K562 (cell line): ENCODE results near the gene RNF187. TPM values are rescaled to one million over a fixed set of nuclear protein-coding genes. Genes with fewer than 3 reads are reported as not detected.

Experiments used
- CAMTA2 ChIP-seq: fragments of 250-450 bp; sonication (Bioruptor Pico); conservative IDR thresholded peaks from 2 replicates; pipeline ENCODE4 v1.5.1; 2022
- ETS2 ChIP-seq: IDR thresholded peaks from 2 replicates; pipeline ENCODE4 v1.6.1; 2016; ENCODE audit warnings: borderline replicate concordance, missing genetic modification characterization, mild to moderate bottlenecking, moderate library complexity, missing compliant biosample characterization; ENCODE audit not compliant: poor library complexity, severe bottlenecking
- MAFK ChIP-seq: IDR thresholded peaks from 2 replicates; pipeline ENCODE4 v1.6.1; 2011; ENCODE audit warnings: low read length, improper control_type of control experiment
- POLR2B ChIP-seq: fragments of 450-650 bp; IDR thresholded peaks from 2 replicates; pipeline ENCODE4 v1.6.1; 2018; ENCODE audit warnings: low read depth; ENCODE audit not compliant: partially characterized antibody
- TAF15 ChIP-seq: fragments of 200-400 bp; formaldehyde crosslinking; IDR thresholded peaks from 2 replicates; pipeline ENCODE4 v1.6.1; 2017; ENCODE audit warnings: mild to moderate bottlenecking, low read depth, low read length, moderate library complexity
- TARDBP ChIP-seq: fragments of 450-650 bp; IDR thresholded peaks from 2 replicates; pipeline ENCODE4 v1.6.1; 2016
- TGIF2 ChIP-seq: sonication (generic); formaldehyde crosslinking; IDR thresholded peaks from 2 replicates; pipeline ENCODE4 v1.8.1; 2022; ENCODE audit warnings: mild to moderate bottlenecking, missing genetic modification reagents, moderate library complexity
- TSHZ1 ChIP-seq: fragments of 250-450 bp; sonication (Bioruptor Pico); IDR thresholded peaks from 2 replicates; pipeline ENCODE4 v1.4.0; 2020; ENCODE audit warnings: mild to moderate bottlenecking, moderate library complexity
- ZEB2 ChIP-seq: fragments of 450-650 bp; IDR thresholded peaks from 2 replicates; pipeline ENCODE4 v1.6.1; 2016
- ZKSCAN3 ChIP-seq: fragments of 250-450 bp; sonication (Bioruptor Pico); IDR thresholded peaks from 2 replicates; pipeline ENCODE4 v1.4.0; 2020
- ZNF197 ChIP-seq: fragments of 200-800 bp; sonication (Bioruptor generic); IDR thresholded peaks from 2 replicates; pipeline ENCODE4 v1.6.1; 2016; ENCODE audit warnings: low read depth, missing genetic modification characterization, missing compliant biosample characterization
- ZNF280B ChIP-seq: fragments of 250-450 bp; sonication (Bioruptor Pico); IDR thresholded peaks from 2 replicates; pipeline ENCODE4 v1.5.1; 2021; ENCODE audit warnings: mild to moderate bottlenecking
- ZNF586 ChIP-seq: fragments of 450-650 bp; formaldehyde crosslinking; conservative IDR thresholded peaks from 2 replicates; pipeline ENCODE4 v1.4.0; 2020; ENCODE audit warnings: mild to moderate bottlenecking, moderate library complexity
- polyA plus RNA-seq, 8 experiments: library from polyadenylated mRNA; depleted of rRNA in 4 of 8; stranded (reverse) in 5 of 8; unstranded in 3 of 8; fragments of >200 nt; fragmentation: Nextera tagmentation in 2 of 8; fragmentation: Illumina TruSeq in 1 of 8; extraction: Ambion mirVana in 2 of 8; extraction: Trizol in 1 of 8; gene quantifications; 2 replicates each; pipeline versions ENCODE4 v1.2.1 to v1.2.3, GENCODE V29; 2011 to 2014; ENCODE audit warnings: inconsistent platforms in 1 of 8, missing spikeins in 1 of 8
- total RNA-seq, 7 experiments: library from RNA; depleted of rRNA in 6 of 7; stranded (reverse); fragments of >200 nt in 6 of 7; fragmentation: Illumina TruSeq in 2 of 7; extraction: Trizol in 2 of 7; gene quantifications; 2 replicates each; pipeline versions ENCODE4 v1.2.1 to v1.2.3, GENCODE V29; 2011 to 2021; ENCODE audit warnings: low replicate concordance in 1 of 7
- TF ChIP-seq, protein P1 (sequence below): fragments of 250-450 bp; sonication (Bioruptor Pico); IDR thresholded peaks from 2 replicates; pipeline ENCODE4 v1.4.0; 2020; ENCODE audit warnings: mild to moderate bottlenecking, moderate library complexity, borderline replicate concordance
- TF ChIP-seq, protein P2 (sequence below): sonication (generic); formaldehyde crosslinking; IDR thresholded peaks from 2 replicates; pipeline ENCODE4 v1.8.0; 2023; ENCODE audit warnings: mild to moderate bottlenecking, missing genetic modification reagents
- TF ChIP-seq, protein P3 (sequence below): fragments of 450-650 bp; formaldehyde crosslinking; IDR thresholded peaks from 2 replicates; pipeline ENCODE4 v1.4.0; 2020; ENCODE audit warnings: mild to moderate bottlenecking, mixed read lengths

The RNF187 gene
- total and polyA plus RNA-seq, 9 of the 15 experiments (the other 6 are each of a cell fraction or from before 2014, with no cell fraction given): 2.3 to 119 (median 41.9) TPM

DNA sequence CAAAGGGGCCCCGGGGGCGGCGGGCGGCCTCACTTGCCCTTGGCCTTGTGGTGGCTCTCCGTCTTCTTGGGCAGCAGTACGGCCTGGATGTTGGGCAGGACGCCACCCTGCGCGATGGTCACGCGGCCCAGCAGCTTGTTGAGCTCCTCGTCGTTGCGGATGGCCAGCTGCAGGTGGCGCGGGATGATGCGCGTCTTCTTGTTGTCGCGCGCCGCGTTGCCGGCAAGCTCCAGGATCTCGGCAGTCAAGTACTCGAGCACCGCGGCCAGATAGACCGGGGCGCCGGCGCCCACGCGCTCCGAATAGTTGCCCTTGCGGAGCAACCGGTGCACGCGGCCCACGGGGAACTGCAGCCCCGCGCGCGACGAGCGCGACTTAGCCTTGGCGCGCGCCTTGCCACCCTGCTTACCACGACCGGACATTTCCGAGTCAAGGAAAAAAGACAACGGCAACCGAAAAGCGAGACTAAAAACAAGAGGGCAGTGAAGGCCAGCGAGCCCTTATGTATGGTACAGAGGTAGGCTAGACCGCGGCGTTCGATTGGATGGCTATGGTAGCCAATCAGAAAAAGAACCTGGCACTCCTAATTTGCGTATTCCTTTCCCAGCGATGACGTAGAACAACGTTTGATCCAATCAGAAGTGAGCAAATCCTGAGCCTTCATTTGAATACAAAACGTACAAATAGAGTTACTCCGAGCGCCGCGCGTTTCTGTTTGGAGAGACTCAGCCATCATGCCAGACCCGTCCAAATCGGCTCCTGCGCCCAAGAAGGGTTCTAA is 29.6 kb upstream of the RNF187 start (continued):
- TF ChIP-seq, protein P1, sequence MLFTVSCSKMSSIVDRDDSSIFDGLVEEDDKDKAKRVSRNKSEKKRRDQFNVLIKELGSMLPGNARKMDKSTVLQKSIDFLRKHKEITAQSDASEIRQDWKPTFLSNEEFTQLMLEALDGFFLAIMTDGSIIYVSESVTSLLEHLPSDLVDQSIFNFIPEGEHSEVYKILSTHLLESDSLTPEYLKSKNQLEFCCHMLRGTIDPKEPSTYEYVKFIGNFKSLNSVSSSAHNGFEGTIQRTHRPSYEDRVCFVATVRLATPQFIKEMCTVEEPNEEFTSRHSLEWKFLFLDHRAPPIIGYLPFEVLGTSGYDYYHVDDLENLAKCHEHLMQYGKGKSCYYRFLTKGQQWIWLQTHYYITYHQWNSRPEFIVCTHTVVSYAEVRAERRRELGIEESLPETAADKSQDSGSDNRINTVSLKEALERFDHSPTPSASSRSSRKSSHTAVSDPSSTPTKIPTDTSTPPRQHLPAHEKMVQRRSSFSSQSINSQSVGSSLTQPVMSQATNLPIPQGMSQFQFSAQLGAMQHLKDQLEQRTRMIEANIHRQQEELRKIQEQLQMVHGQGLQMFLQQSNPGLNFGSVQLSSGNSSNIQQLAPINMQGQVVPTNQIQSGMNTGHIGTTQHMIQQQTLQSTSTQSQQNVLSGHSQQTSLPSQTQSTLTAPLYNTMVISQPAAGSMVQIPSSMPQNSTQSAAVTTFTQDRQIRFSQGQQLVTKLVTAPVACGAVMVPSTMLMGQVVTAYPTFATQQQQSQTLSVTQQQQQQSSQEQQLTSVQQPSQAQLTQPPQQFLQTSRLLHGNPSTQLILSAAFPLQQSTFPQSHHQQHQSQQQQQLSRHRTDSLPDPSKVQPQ: 0 out of 2 replicates have a peak, but pooled peaks have one; percentile 23
- TF ChIP-seq ZNF586: no peak
- TF ChIP-seq TARDBP: peak; percentile 88; the same call in 1 of the 2 replicates
- no peak for TF ChIP-seq TSHZ1 (CRISPR knock-in tag)
- TF ChIP-seq, protein P2, sequence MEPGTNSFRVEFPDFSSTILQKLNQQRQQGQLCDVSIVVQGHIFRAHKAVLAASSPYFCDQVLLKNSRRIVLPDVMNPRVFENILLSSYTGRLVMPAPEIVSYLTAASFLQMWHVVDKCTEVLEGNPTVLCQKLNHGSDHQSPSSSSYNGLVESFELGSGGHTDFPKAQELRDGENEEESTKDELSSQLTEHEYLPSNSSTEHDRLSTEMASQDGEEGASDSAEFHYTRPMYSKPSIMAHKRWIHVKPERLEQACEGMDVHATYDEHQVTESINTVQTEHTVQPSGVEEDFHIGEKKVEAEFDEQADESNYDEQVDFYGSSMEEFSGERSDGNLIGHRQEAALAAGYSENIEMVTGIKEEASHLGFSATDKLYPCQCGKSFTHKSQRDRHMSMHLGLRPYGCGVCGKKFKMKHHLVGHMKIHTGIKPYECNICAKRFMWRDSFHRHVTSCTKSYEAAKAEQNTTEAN (CRISPR knock-in tag): peak; percentile 96
- TF ChIP-seq, protein P3, sequence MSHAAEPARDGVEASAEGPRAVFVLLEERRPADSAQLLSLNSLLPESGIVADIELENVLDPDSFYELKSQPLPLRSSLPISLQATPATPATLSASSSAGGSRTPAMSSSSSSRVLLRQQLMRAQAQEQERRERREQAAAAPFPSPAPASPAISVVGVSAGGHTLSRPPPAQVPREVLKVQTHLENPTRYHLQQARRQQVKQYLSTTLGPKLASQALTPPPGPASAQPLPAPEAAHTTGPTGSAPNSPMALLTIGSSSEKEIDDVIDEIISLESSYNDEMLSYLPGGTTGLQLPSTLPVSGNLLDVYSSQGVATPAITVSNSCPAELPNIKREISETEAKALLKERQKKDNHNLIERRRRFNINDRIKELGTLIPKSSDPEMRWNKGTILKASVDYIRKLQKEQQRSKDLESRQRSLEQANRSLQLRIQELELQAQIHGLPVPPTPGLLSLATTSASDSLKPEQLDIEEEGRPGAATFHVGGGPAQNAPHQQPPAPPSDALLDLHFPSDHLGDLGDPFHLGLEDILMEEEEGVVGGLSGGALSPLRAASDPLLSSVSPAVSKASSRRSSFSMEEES (CRISPR knock-in tag): peak; percentile 49
- TF ChIP-seq ZNF280B (CRISPR knock-in tag): no peak
- 0 out of 2 replicates have a peak, but pooled peaks have one; percentile 52 for TF ChIP-seq CAMTA2 (CRISPR knock-in tag)
- 0 out of 2 replicates have a peak, but pooled peaks have one; percentile 7 for TF ChIP-seq ZNF197 (CRISPR knock-in tag)
- TF ChIP-seq ETS2 (tag): no peak
- no peak; the same call in 1 of the 2 replicates for TF ChIP-seq TGIF2 (CRISPR knock-in tag)
- 0 out of 2 replicates have a peak, but pooled peaks have one; percentile 65 for TF ChIP-seq TAF15
- TF ChIP-seq POLR2B: peak; percentile 99
- no peak for TF ChIP-seq ZKSCAN3
- no peak for TF ChIP-seq MAFK
- TF ChIP-seq ZEB2: peak; percentile 84
